SK-N-SH treated with all-trans-retinoic acid at 6 μM for 48 hours (cell line): Measurements from ENCODE around the gene TM9SF3.

Source experiments
- ARNTL ChIP-seq: fragments of 450-650 bp; formaldehyde crosslinking; IDR thresholded peaks from 2 replicates; pipeline ENCODE4 v1.5.0; 2020; ENCODE audit warnings: low read depth, mild to moderate bottlenecking, moderate library complexity, borderline replicate concordance
- CSDC2 ChIP-seq: fragments of 250-450 bp; sonication (Bioruptor Pico); IDR thresholded peaks from 2 replicates; pipeline ENCODE4 v1.5.0; 2020; ENCODE audit warnings: mild to moderate bottlenecking, moderate library complexity
- ESRRG ChIP-seq: fragments of 250-450 bp; sonication (Bioruptor Pico); IDR thresholded peaks from 2 replicates; pipeline ENCODE4 v1.6.1; 2021; ENCODE audit warnings: mild to moderate bottlenecking
- PATZ1 ChIP-seq: fragments of 250-450 bp; sonication (Bioruptor Pico); IDR thresholded peaks from 2 replicates; pipeline ENCODE4 v1.8.0; 2020; ENCODE audit warnings: mild to moderate bottlenecking, moderate library complexity, borderline replicate concordance
- PPARA ChIP-seq: fragments of 250-450 bp; sonication (Bioruptor Pico); IDR thresholded peaks from 2 replicates; pipeline ENCODE4 v1.5.0; 2020; ENCODE audit warnings: mild to moderate bottlenecking, borderline replicate concordance
- RARB ChIP-seq: fragments of 250-450 bp; sonication (Bioruptor Pico); IDR thresholded peaks from 2 replicates; pipeline ENCODE4 v1.8.0; 2021; ENCODE audit warnings: mild to moderate bottlenecking, moderate library complexity
- TCF4 ChIP-seq: fragments of 250-450 bp; sonication (Bioruptor Pico); IDR thresholded peaks from 2 replicates; pipeline ENCODE4 v1.8.0; 2021; ENCODE audit warnings: mild to moderate bottlenecking, moderate library complexity, borderline replicate concordance
- TOX ChIP-seq: fragments of 250-450 bp; sonication (Bioruptor Pico); IDR thresholded peaks from 2 replicates; pipeline ENCODE4 v1.8.0; 2021; ENCODE audit warnings: mild to moderate bottlenecking, moderate library complexity, borderline replicate concordance
- ZFP3 ChIP-seq: fragments of 250-450 bp; sonication (Bioruptor Pico); IDR thresholded peaks from 2 replicates; pipeline ENCODE4 v1.5.0; 2020; ENCODE audit warnings: mild to moderate bottlenecking, moderate library complexity
- ZNF565 ChIP-seq: fragments of 450-650 bp; formaldehyde crosslinking; conservative IDR thresholded peaks from 2 replicates; pipeline ENCODE4 v1.5.0; 2020; ENCODE audit warnings: low read depth, mild to moderate bottlenecking, moderate library complexity
- TF ChIP-seq, protein P1 (sequence below): fragments of 250-450 bp; sonication (Bioruptor Pico); IDR thresholded peaks from 2 replicates; pipeline ENCODE4 v1.8.0; 2021; ENCODE audit warnings: low read depth, mild to moderate bottlenecking, moderate library complexity, borderline replicate concordance
- TF ChIP-seq, protein P2 (sequence below): fragments of 250-450 bp; sonication (Bioruptor Pico); IDR thresholded peaks from 2 replicates; pipeline ENCODE4 v1.5.0; 2020; ENCODE audit warnings: mild to moderate bottlenecking, moderate library complexity

DNA sequence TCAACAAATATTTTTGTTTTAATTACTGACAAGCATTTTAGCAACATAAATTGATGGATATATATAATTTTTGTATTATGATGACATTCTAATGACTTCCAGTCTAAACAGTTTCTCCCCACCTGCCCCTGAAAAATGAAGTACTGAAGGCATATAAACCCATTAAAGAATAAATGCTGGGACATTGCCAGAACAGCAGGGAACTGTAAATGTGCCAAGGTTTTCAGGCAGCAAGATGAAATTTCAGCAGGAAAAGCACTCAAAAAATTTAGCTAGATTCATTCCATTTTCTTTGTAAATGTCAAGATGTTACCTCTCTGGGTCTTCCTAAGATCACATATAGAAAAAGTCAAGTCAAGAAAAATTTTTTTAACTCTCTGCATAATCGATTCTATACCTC, 62.1 kb downstream of the TM9SF3 start:
- TF ChIP-seq RARB (CRISPR knock-in tag): no peak
- TF ChIP-seq PPARA (CRISPR knock-in tag): no peak
- TF ChIP-seq ARNTL (CRISPR knock-in tag): no peak
- TF ChIP-seq, protein P1, sequence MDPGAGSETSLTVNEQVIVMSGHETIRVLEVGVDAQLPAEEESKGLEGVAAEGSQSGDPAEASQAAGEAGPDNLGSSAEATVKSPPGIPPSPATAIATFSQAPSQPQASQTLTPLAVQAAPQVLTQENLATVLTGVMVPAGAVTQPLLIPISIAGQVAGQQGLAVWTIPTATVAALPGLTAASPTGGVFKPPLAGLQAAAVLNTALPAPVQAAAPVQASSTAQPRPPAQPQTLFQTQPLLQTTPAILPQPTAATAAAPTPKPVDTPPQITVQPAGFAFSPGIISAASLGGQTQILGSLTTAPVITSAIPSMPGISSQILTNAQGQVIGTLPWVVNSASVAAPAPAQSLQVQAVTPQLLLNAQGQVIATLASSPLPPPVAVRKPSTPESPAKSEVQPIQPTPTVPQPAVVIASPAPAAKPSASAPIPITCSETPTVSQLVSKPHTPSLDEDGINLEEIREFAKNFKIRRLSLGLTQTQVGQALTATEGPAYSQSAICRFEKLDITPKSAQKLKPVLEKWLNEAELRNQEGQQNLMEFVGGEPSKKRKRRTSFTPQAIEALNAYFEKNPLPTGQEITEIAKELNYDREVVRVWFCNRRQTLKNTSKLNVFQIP (CRISPR knock-in tag): no peak
- no peak for TF ChIP-seq TCF4 (CRISPR knock-in tag)
- no peak for TF ChIP-seq ZNF565 (CRISPR knock-in tag)
- TF ChIP-seq ZFP3: no peak
- TF ChIP-seq PATZ1 (CRISPR knock-in tag): no peak
- TF ChIP-seq, protein P2, sequence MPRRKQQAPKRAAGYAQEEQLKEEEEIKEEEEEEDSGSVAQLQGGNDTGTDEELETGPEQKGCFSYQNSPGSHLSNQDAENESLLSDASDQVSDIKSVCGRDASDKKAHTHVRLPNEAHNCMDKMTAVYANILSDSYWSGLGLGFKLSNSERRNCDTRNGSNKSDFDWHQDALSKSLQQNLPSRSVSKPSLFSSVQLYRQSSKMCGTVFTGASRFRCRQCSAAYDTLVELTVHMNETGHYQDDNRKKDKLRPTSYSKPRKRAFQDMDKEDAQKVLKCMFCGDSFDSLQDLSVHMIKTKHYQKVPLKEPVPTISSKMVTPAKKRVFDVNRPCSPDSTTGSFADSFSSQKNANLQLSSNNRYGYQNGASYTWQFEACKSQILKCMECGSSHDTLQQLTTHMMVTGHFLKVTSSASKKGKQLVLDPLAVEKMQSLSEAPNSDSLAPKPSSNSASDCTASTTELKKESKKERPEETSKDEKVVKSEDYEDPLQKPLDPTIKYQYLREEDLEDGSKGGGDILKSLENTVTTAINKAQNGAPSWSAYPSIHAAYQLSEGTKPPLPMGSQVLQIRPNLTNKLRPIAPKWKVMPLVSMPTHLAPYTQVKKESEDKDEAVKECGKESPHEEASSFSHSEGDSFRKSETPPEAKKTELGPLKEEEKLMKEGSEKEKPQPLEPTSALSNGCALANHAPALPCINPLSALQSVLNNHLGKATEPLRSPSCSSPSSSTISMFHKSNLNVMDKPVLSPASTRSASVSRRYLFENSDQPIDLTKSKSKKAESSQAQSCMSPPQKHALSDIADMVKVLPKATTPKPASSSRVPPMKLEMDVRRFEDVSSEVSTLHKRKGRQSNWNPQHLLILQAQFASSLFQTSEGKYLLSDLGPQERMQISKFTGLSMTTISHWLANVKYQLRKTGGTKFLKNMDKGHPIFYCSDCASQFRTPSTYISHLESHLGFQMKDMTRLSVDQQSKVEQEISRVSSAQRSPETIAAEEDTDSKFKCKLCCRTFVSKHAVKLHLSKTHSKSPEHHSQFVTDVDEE (CRISPR knock-in tag): no peak
- TF ChIP-seq ESRRG: no peak
- no peak for TF ChIP-seq CSDC2 (CRISPR knock-in tag)
- no peak for TF ChIP-seq TOX (CRISPR knock-in tag)
